GM12875 (cell line): Measurements from ENCODE around the gene BIRC3.
"Not testable (repeated sequence)": the region's sequence is repeated elsewhere in the genome, so short reads cannot be mapped to it uniquely, and the experiment has no call there.

ENCODE experiments used
- H3K4me3 ChIP-seq: one replicate; pipeline ENCODE4 v1.5.1; 2011; ENCODE audit warnings: low read depth, low read length, control low read depth
- TF ChIP-seq, protein P1 (sequence below): IDR thresholded peaks from 2 replicates; pipeline ENCODE4 v1.5.1; 2011; ENCODE audit warnings: low read depth, mild to moderate bottlenecking, control low read depth, inconsistent platforms, low read length, moderate library complexity, borderline replicate concordance; ENCODE audit not compliant: insufficient read depth

BIRC3 gene

DNA sequence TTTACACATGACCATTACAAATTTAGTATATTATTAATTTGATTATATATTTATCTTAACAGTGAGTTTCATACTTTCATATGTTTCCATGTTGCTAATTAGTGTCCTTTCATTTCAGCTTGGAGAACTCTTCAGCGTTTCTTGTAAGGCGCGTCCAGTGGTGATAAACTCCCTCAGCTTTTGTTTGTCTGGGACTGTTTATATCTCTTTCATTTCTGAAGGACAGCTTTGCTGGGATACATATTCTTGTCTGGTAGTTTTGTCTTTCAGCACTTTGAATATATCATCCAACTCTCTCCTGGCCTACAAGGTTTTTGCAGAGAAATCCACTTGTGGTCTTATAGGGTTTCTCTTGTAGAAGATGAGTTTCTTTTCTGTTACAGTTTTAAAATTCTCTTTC lies 42.1 kb downstream of the BIRC3 start:
- TF ChIP-seq, protein P1, sequence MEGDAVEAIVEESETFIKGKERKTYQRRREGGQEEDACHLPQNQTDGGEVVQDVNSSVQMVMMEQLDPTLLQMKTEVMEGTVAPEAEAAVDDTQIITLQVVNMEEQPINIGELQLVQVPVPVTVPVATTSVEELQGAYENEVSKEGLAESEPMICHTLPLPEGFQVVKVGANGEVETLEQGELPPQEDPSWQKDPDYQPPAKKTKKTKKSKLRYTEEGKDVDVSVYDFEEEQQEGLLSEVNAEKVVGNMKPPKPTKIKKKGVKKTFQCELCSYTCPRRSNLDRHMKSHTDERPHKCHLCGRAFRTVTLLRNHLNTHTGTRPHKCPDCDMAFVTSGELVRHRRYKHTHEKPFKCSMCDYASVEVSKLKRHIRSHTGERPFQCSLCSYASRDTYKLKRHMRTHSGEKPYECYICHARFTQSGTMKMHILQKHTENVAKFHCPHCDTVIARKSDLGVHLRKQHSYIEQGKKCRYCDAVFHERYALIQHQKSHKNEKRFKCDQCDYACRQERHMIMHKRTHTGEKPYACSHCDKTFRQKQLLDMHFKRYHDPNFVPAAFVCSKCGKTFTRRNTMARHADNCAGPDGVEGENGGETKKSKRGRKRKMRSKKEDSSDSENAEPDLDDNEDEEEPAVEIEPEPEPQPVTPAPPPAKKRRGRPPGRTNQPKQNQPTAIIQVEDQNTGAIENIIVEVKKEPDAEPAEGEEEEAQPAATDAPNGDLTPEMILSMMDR, result no peak

DNA sequence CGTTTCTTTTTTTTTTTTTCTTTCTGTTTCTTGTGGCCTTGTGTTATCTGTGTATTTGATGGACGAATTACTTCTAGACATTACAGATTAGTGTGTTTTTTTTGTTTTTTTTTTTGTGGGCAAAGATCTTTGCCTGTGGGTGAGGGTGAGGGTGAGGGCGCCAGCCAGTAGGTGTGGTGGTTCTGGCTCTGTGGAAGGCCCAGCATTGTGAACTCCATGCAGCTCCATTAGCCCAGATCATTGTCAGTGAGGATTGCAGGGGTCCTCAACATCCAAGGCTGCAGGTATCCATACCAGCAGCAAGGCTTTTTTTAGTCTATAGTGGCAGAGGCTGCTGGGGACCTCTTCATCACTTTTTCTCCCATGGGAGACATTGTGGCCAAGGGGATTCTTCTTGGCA lies 43.4 kb downstream of the BIRC3 start:
- TF ChIP-seq, protein P1, result no peak

More for the DNA sequence above, 42.1 kb downstream of the BIRC3 start:
- H3K4me3 ChIP-seq, result no peak overlapping the region

DNA sequence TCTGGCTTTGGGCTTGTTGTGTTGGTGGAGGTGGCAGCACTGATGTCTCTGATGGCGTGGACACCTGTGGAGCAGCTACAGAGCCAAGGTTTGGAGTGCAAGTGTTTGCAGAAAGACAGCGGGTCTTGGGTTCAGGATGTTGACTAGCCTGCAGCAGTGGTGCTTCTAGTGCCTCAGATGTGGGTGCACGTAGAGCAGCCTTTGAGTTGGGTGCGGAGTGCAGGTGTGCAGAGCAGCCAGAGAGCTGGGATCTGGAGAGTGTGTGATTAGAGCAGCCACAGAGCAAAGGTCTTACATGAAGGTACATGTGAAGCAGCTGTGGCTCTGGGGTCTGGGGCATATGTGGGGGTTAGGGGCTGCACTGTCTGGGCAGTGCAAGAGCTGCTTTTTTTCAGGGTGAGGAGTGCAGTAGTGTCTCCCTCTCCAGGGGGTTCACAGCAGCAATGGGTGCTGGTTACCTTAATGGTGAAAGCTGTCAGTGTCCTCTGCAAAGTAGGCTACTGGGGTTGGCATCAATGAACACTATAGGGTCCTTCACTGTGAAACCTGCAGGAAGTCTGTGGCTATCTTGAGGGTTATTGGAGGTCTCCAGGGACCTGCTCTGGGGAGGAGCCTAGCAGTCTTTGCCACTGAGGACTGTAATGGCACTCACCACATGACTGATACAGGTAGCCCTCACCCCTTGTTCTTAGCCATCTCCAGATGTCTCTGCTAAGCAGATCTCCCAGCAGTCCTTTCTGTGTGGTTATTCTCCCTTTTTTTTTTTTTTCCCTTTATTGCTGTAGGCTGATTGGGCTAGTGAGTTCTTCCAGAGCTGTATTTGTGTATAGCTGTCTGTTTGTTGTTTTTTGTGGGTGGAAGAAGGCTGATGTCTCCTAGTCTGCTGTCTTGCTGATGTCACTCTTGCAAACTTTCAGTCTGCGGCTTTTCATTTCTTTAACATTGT lies 44.1 kb downstream of the BIRC3 start:
- no peak overlapping the region for H3K4me3 ChIP-seq
- TF ChIP-seq, protein P1, result no peak

More for the DNA sequence above, 43.4 kb downstream of the BIRC3 start:
- H3K4me3 ChIP-seq, result no peak overlapping the region

DNA sequence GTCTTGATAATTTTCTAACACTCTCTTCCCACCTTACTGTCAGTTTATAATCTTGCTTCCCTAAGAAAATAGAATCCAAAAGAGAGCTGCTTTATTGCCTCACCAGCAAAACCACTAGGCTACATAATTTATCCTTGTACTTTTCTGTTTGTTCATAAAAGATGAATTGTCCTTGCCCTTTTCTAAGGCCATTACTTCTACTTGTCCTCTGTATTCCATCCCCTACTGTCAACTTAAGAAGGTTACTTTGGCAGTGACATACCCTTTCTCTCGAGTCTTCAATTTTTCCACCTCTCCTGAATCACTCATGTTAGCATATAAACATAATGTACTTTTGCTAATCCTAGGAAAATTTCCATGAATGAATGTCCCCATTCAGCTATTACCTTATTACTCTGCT lies 47.7 kb downstream of the BIRC3 start:
- TF ChIP-seq, protein P1, result no peak
- H3K4me3 ChIP-seq, result no peak overlapping the region

DNA sequence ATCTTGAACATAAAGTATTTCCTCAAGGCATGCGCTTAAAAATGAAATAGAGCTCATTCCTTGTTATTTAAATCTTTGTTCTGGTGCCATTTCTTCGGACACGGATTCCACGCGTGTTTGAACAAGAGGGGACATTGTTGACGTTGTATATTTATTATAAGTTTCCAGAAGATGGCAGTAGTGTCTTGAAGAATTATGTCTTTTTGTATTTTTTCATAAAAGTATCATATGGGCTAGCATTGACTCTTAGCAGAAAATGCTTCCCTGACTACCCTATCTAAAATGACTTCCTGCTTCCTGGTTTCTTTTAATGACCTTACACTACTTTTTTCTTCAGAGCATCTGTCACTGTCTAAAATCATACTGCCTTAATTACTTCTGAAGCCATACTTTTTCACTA lies 50.1 kb downstream of the BIRC3 start:
- TF ChIP-seq, protein P1, result 0 out of 2 replicates have a peak, but pooled peaks have one; percentile 3
- H3K4me3 ChIP-seq, result no peak overlapping the region

DNA sequence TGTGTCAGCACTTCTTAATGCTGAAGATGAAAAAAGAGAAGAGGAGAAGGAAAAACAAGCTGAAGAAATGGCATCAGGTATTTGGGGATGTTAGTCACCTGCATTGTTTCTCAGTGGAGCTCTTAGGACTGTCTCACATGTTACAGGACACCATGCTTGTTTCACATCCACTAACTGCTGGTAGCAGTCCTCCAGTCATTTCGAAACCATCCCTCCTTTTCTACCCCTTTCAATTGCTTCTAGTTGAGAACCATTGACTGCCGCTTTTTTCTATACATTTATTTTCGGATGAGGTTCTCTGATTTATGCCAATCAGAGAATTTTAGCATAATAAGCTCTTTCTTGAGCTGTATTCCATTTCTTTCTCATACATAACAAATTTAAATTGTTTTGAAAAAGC lies 51.2 kb downstream of the BIRC3 start:
- no peak overlapping the region for H3K4me3 ChIP-seq
- TF ChIP-seq, protein P1, result no peak

DNA sequence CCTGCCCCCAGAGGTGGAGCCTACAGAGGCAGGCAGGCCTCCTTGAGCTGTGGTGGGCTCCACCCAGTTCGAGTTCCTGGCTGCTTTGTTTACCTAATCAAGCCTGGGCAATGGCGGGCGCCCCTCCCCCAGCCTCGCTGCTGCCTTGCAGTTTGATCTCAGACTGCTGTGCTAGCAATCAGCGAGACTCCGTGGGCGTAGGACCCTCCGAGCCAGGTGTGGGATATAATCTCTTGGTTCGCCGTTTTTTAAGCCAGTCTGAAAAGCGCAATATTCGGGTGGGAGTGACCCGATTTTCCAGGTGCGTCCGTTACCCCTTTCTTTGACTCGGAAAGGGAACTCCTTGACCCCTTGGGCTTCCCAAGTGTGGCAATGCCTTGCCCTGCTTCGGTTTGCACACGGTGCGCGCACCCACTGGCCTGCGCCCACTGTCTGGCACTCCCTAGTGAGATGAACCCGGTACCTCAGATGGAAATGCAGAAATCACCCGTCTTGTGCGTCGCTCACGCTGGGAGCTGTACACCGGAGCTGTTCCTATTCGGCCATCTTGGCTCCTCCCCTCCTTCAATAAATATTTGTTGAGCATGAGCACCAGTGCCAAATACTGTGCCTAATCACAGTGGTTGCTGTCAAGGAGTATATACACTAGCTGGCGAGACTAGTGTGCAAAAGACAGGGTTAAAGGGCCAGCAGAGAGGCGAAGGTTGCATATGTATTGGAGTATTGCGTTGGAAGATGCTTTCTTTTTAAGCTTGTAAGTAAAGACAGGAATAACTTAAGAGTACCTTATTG lies 57.5 kb downstream of the BIRC3 start:
- H3K4me3 ChIP-seq, result not testable (repeated sequence)
